GM12878 (cell line): ENCODE measurements around the gene PPCS.

ENCODE experiments used
- SP1 ChIP-seq: IDR thresholded peaks from one replicate; pipeline ENCODE4 v1.6.1; 2011; ENCODE audit warnings: low read depth, low read length
- SRF ChIP-seq, 2 experiments: IDR thresholded peaks; 2 replicates each; pipeline ENCODE4 v1.6.1; 2011; ENCODE audit warnings: low read depth in 2 of 2, low read length in 2 of 2, mild to moderate bottlenecking in 1 of 2, moderate library complexity in 1 of 2
- ZNF687 ChIP-seq: fragments of 450-650 bp; IDR thresholded peaks from 2 replicates; pipeline ENCODE4 v1.6.1; 2017; ENCODE audit warnings: mild to moderate bottlenecking, moderate library complexity

- TF ChIP-seq SP1 (no peak), SRF (IDR thresholded peaks at IDR 0.05; ENCODE audit: low read depth in 2 of 2, low read length in 2 of 2) (no peak), ZNF687 (no peak)
Measured at GRCh38 chr1:42433369-42433768, 23.0 kb upstream of the PPCS start.
